Measurements from ENCODE around the gene TMEM255B.

Gene TMEM255B

GRCh38 chr13:113838711-113839201, 79.7 kb downstream of the TMEM255B start:
- no peak for DNase-seq

DNA sequence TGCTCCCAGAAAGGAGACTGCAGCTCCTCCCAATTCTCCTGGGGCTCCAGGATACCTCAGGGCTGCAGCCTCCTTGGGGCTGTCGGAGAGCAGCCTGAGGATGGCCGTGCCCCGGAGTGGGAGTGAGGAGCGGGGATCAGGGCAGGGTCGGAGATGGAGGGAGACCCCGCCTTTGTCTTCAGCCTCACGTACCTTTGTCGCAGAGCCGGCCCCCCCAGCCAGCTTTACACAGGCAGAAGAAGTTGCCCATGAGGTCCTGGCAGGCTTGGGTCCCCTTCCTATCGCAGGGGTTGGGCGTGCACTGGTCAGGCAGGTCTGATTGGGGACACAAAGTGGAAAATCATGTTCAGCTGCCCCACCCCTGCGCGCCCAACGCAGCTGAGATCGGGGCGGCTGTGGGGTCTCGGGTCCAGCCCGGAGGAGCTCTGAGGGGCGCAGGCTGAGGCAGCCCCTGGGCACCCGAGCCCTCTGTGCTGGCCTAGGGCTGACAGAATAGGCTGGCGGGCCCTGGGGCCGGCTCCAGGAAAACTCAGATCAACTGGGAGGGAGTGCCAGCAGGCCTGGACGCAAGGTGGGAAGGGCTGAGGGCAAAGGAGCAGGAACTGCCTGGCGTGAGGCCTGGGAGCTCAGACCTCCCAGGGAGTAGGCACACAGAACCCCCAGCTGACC, 80.6 kb downstream of the TMEM255B start:
- no peak for DNase-seq

DNA sequence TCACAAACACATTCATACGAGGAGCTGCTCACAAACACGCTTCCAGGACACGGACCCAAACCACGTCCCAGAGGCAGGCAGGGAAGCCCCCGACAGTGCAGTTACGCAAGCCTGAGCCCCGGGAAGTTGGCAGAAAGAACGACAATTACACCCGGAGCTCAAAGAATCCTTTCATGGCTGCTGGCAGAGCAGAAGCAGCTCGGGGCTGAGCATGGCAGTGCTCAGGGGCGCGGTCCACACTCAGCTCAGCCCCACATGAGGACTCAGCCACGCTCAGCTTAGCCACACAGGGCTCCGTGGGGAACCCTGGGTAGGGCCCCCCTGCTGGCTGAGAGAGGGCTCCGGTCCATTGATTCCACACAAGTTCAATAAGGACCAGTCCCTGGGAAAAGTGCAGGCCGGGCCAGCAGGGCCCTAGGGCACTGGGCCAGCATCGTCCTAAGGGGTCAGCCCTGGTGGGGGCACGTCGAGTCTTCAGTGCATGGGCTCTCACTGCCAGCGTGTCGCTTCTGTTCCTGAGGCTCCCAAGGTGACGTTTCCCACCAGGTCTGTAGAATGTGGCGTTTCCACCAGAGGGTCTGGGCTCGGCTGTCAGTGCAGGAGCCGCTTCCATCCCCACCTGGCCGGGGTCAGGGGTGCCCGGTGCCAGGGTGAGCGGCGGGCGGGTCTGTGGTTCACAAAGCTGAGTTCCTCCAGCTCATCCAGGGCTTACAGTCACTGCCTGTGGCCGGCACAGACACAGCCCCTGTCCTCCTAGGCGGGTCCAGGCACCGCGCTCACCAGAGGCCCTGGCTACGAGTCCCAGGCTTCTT, 81.7 kb downstream of the TMEM255B start:
- DNase-seq, result no peak

DNA sequence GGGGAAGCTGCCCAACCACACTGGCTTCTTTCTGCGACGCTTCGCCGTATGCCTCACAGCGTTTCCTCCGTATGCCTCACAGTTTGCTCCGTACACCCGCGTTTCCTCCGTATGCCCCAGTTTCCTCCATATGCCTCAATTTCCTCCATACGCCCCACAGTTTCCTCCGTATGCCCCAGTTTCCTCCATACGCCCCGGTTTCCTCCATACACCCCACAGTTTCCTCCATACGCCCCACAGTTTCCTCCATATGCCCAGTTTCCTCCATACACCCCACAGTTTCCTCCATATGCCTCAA, 82.3 kb downstream of the TMEM255B start:
- DNase-seq, result no peak

DNA sequence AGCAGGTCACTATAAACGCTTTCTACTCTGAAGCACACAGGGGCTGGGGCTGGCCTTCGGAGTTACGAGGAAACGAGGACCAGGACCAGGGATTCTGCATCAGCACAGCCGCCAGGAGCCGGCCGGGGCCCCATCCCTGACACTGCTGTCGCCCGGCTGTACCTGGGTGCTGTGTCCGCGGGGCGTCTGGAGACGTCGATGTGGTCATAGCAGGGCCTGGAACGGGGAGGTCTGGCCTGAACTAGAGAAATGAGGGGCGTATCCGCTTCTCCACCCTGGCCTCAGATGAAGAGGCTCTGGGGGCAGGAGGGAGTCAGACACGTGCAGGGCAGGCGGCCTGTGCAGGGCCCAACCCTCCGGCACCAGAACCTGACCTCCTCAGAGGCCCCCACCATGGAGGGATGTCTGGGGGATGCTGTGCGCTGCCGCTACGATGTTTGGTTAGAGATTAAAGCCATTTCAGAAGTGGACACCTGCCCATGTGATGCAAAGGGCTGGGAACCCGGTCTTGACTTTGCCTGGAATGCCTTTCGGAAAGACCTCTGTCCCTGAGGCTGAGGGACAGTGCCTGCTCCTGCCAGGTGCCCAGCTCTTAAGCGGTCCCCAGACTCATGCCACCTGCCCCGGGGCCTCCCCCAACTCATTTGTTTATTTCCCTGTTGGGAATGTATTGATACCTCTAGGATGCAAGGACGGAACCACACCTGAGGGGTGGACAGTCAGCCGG, 83.5 kb downstream of the TMEM255B start:
- DNase-seq, result no peak

DNA sequence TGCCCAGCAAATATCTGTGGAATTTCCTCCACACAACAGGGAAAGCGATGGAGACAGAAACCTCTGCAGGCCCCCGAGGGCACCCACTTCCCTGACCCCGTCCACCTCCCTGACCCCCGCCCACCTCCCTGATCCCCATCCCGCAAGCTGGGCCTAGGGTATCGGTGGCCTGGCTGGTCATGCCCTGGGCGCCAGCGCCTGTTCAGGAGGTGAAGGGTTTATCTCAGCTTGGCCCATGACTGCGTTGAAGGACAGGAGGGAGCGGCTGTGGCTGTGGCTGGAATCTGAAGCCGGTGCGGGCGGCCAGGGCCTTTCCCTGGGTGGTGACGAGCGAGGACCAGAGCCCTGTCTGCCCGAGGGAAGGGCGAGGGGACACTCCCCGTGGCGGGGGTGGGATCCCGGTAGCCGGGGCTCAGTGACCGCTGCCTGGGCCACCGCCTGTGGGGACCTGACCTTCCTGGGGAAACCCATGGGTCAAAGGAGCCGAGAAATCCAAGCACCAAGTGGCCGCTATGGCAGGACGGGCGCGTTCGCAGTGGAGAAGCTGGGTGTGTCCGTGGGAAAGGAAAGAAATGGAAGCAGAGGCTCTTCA, 84.1 kb downstream of the TMEM255B start:
- no peak for DNase-seq

DNA sequence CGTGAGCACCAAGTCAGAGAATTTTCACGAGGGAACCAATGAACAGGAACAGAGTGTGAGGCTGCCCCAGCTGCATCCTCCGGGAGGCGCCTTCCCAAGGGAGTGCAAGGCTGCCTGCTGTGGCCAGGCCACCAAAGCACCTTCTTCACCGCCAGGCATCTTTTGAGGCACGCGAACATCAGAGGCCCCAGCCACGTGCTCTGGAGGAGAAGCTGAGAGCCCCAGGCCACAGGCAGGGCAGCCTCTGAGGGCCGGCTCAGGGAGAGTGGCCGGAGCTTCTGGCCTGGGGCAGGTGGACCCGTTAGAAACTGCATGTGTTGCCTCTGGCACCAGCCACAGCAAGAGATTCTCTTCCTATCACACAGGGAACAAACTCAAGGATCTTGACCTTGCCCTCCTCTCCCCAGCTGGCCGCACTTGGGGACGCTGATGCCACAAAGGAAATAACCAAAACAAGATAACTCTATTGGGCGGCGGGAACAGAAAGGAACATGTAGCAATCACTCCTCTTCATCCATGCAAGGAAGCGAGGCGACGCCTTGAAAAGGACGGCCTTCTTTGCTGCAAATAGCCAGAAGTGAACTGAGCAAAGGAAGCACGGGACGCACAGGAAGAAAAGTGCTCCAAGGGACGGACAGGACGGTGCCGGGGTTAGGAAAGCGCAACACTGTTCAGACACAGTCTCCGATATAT, 85.0 kb downstream of the TMEM255B start:
- peak; percentile 17 for DNase-seq

DNA sequence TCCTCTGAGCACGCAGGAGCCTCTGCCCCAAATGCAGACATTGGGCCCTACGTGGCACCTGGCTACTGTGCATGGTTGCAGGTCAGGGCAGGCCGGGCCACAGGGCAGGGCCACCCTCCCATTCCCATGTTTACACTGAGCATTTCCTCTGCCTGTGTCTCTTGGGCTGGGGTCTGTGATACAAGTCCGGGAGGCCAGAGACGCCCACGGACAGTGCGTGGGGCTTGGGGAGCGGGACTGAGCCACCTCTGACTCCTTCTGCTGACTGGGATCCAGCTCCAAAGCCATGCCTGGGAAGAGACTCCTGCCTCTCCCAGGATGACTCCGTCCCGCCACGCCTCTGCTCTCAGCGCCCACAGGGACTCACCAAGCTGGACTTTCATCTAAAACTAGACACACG, 86.0 kb downstream of the TMEM255B start:
- DNase-seq, result no peak

DNA sequence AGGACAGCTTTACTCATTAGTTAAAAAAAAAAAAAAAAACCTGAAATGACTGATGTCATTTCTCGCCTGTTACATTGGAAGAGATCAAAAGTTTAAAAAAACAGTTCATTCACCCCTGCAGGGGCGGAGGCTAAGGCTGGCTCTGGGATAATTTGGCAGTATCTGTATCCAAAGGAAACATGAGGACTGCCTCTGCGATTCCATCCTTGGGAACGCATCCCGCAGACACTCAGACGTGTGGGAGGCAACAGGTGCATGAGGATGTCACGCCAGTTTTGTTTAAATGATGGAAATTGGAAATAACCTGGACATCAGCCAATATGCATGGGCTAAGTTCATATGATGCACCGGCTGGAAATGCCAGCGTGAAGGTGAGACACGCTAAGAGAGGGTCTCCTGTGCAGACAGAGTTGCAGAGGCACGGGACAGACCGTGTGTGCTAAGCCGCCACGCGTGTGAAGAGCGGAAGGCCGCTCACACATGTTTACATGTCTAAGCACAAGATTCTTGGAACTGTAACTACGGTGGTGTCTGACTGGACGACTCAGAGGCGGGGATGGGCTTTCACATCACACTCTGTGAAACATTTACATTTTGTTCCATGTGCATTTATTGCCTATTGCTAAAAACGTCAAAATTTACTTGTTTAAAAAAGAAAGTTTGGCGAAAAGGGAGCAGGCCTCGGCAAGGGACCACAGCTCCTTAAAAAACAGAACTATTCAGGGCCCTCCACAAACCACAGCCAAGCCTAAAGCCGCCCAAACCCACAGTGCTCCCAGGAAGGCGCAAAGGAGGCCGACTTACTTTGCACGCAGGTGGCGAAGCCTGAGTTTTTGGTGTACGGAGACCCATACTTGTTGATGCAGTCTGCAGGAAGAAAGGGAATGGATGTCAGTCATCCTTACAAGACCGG, 87.0 kb downstream of the TMEM255B start:
- DNase-seq, result no peak

DNA sequence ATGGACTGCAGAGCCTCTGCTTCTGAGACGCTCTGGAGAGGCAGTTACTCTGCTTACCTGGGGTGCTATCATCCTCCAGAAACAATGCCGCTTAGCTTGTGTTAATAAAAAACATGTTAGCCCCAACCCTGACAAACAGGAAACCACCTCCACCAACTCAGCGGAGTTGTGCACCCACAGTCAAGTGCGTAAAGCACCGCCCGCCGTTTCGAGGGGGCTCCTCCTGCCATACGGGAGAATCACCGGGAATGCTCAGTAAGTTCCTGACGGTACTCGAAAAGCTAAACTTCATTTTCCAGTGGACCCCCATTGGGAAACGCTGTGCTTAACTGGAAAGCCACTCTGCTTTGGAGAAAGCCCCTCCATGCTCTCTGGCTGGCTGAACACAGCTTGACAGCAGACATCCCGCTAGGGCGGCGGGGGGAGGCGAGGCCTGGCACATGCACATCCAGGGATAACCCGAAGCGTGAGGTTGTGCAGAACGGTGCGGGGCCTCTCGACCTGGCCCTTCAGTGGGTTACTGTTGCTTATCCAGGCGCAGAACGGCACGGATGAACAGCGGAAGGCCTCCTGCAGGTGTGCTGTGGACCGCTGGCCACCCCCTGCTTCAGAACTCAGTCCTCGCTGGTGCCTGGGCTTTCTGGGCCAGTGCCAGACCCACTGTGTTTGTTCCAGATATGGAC, 87.8 kb downstream of the TMEM255B start:
- no peak for DNase-seq

GRCh38 chr13:113848020-113848419, 89.0 kb downstream of the TMEM255B start:
- no peak for DNase-seq

DNA sequence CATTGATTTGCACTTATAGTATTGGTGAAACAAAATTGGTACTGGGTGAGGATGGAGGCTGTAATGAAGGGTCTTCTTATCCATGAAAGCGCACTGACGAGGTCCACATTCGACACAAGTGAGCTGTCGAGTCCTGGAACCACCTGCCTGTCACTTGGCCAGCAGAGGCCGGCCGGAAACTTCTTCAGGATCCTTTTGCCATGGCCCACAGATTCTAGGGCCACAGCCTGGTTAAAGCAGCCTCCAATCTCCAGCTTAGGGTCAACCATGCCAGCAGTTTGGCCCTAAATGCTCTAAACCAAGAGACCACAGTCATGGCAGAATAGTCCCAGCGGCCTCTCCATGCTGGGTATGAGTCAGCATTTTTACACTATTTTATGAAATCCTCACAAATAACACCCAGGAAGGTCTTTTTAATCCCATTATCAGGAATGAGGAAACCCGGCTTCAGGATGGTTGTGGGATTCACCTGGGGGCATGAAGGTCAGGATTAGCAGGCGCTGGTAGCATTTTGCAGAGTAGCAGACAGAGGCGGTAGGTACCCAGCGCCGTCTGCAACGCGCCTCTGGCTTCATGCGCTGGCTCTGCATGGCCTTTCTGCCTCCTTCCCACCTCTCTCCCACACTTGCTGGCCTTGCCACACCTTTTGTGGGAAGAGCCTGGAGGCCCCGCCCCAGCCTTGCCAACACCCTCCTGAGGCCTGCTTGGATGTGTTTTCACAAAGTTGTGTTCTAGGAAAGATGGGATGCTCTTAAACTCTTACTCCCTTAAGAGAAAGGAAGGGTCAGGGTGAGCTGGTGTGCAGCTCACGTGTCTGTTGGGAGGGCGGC, 89.6 kb downstream of the TMEM255B start:
- DNase-seq, result no peak

DNA sequence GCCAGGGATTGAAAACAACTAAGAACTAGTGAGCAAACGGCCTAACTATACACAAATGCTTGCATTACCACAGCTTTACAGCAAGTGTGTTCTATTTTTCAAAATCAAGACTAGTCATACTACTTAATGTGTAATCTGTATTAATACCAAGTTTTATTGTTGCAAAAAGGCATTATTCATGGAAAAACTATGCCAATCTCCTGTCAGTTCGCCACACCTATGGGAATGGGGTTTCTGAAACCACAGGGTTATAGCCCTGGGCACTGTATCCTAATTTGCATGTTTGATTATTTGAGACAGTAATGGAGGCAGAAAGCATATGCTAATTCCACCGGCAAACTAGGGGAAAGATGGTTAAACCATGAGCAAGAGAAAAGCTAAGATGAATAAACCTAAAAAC, 90.5 kb downstream of the TMEM255B start:
- DNase-seq, result no peak

- no peak for DNase-seq
These were observed 91.1 kb downstream of the TMEM255B start for GRCh38 chr13:113849981-113850721.

DNA sequence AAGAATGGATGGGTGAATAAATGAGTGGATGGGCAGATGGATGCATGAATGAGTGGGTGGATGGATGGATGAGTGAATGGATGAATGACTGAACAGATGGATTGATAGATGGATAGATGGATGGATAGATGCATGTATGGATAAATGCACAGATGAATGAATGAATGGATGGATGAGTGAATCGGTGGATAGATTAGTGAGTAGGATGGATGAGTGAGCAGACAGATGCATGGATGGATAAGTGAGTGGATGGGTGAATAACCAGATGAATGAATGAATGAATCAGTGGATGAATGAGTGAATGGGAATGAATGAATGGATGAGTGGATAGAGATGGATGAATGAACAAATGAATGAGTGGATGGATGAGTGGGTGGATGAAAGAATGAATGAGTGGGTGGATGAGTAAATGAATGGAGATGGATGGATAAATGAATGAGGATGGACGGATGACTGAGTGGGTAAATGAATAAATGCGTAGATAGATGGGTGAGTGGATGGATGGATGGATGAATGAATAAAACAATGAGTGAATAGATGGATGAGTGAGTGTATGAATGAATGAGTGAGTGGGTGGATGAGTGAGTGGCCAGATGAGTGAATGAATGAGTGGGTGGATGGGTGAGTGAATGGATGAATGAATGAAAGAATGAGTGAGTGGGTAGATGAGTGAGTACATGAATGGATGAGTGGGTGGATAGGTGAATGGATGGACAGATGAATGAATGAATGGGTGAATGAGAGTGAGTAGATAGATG, 91.9 kb downstream of the TMEM255B start:
- DNase-seq, result no peak

- no peak for DNase-seq
These were observed 92.4 kb downstream of the TMEM255B start for GRCh38 chr13:113851480-113851803.

GRCh38 chr13:113851826-113852535, 93.0 kb downstream of the TMEM255B start:
- no peak for DNase-seq
